HG02943 (cell line): ENCODE results near the gene CENPB.

Experiments used
- ATAC-seq: cut with Tn5 transposase; IDR thresholded peaks from one replicate; pipeline ENCODE4 v1.9.1; 2021; ENCODE audit warnings: mild to moderate bottlenecking, low read depth, moderate library complexity; ENCODE audit not compliant: unreplicated experiment

CENPB gene

GRCh38 chr20:3752386-3752759 is 34.2 kb downstream of the CENPB start:
- no peak for ATAC-seq

- ATAC-seq: no peak
Observed at GRCh38 chr20:3751675-3752385, 34.7 kb downstream of the CENPB start.

GRCh38 chr20:3751305-3751674 is 35.2 kb downstream of the CENPB start:
- ATAC-seq: no peak

GRCh38 chr20:3749689-3750531 is 36.6 kb downstream of the CENPB start:
- no peak for ATAC-seq

GRCh38 chr20:3749087-3749688 is 37.4 kb downstream of the CENPB start:
- ATAC-seq: no peak

- ATAC-seq: no peak
Observed at GRCh38 chr20:3748073-3748472, 38.5 kb downstream of the CENPB start.

- no peak for ATAC-seq
Observed at GRCh38 chr20:3747471-3747870, 39.1 kb downstream of the CENPB start.

- ATAC-seq: no peak
Observed at GRCh38 chr20:3745686-3746173, 40.8 kb downstream of the CENPB start.

- ATAC-seq: no peak
Observed at GRCh38 chr20:3744806-3745685, 41.5 kb downstream of the CENPB start.

- ATAC-seq: no peak
Observed at GRCh38 chr20:3744037-3744436, 42.5 kb downstream of the CENPB start.

- ATAC-seq: no peak
Observed at GRCh38 chr20:3743251-3743650, 43.3 kb downstream of the CENPB start.

- ATAC-seq: no peak
Observed at GRCh38 chr20:3741836-3742458, 44.6 kb downstream of the CENPB start.

GRCh38 chr20:3740615-3741301 is 45.8 kb downstream of the CENPB start:
- no peak for ATAC-seq

- no peak for ATAC-seq
Observed at GRCh38 chr20:3739926-3740451, 46.6 kb downstream of the CENPB start.

GRCh38 chr20:3739054-3739925 is 47.2 kb downstream of the CENPB start:
- ATAC-seq: no peak

GRCh38 chr20:3738111-3739053 is 48.2 kb downstream of the CENPB start:
- no peak for ATAC-seq

GRCh38 chr20:3735768-3736167 is 50.8 kb downstream of the CENPB start:
- ATAC-seq: no peak
